ENCODE measurements around the gene LRRC10. TPM values are rescaled to one million over a fixed set of nuclear protein-coding genes. Genes with fewer than 3 reads are reported as not detected.

Gene LRRC10
- total and polyA plus RNA-seq, 10 of the 15 experiments (the other 5 are each of a cell fraction or from before 2014, with no cell fraction given) = not detected

DNA sequence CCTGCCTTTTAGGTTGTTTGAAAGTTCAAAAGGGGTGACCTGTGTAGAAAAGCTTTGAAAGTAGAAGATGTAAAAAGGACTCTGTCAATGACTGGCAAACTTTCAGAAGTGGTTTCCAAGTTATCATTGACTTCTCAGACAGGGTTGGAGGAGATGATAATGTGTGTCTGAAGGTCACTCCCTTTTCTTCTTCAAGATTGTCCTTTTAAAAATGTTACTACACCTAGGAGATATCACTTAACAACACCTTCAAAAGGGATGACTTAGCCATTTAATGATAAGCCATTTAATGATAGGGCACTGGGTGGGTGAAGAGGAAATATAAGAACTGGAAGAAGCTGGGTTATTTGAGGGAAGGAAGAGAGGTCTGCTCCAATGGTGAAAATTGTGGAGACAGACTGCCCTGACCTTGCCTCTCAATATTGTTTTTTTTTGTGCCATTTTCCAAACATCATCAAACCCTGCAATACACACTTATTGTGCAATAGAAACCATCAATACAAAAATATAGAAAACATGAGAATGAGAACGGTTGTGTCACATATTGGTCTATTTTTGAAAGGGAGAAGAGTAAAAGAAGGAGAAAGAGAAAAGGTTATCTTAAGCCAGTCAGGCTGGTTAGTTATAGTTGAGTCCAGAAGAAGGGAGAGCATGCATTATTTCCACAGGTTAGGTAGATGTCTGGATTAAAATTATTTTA lies 49.6 kb upstream of the LRRC10 start:
- no peak overlapping the region for H3K4me3 ChIP-seq
- no peak overlapping the region for H3K4me2 ChIP-seq (ENCODE audit: control insufficient read depth, insufficient read depth)
- no peak overlapping the region for H3K9ac ChIP-seq (ENCODE audit: control insufficient read depth, insufficient read depth, low read length)
- H4K20me1 ChIP-seq (ENCODE audit: control insufficient read depth, insufficient read depth) = no peaks in the 10 kb centered on the region
- WGBS (ENCODE audit: insufficient coverage, insufficient replicate concordance, low lambda C conversion rate, missing lambda C conversion rate) = 0% methylated on average over 1 of the region's 1 CpG
- no peak overlapping the region for H3K27ac ChIP-seq (ENCODE audit: control insufficient read depth, insufficient read depth)
- no peaks in the 10 kb centered on the region for H3K4me1 ChIP-seq (ENCODE audit: control insufficient read depth, insufficient read depth, low read length)
- DNase-seq (ENCODE audit: low read depth, low spot score) (no peak), ATAC-seq (no peak), FAIRE-seq (no peak)
- ChIA-PET POLR2A (no interaction called here), RAD21 (ENCODE audit: unreplicated experiment) (no interaction called here), CTCF (no interaction called here), SMC1A (ENCODE audit: uncharacterized antibody, unreplicated experiment) (interaction anchor here (0.5 kb wide), 1 partner anchor 9 kb away, joined by 3 read pairs; no protein-coding TSS in a partner anchor)
- no peaks in the 10 kb centered on the region for H3K36me3 ChIP-seq (ENCODE audit: control insufficient read depth in 2 of 2, insufficient read depth in 2 of 2, low read length in 1 of 2)
- in situ Hi-C loops (cut with MboI) (no loop called here), intact Hi-C loops (cut with micrococcal nuclease; ENCODE audit: unreplicated experiment) (no loop called here)
- no peak overlapping the region for H2AFZ ChIP-seq (ENCODE audit: control insufficient read depth, low read depth, low read length)
- H3K27me3 ChIP-seq (replicated peaks in 1 of 2; ENCODE audit: control insufficient read depth in 2 of 2, insufficient read depth in 2 of 2, low read length in 1 of 2) = peaks cover 0 to 3% of the 10 kb centered on the region in 2 experiments; a peak in 2 of 4 replicates
- no TSS peak for BruUV-seq (replicated peaks)
- no peaks in the 10 kb centered on the region for H3K79me2 ChIP-seq (ENCODE audit: control insufficient read depth, insufficient read depth, low read length)
- H3K9me3 ChIP-seq (replicated peaks; ENCODE audit: control insufficient read depth, insufficient read depth, low read length) = no peaks in the 10 kb centered on the region
- no peak for TF ChIP-seq NR2F1 (conservative IDR thresholded peaks at IDR 0.05)
- TF ChIP-seq ZSCAN29 (IDR thresholded peaks at IDR 0.05) = no peak
- TF ChIP-seq POLR2AphosphoS5 (IDR thresholded peaks at IDR 0.05; ENCODE audit: low read length) = no peak
- TF ChIP-seq SKIL (IDR thresholded peaks at IDR 0.05; ENCODE audit: low read depth, poor library complexity, severe bottlenecking) = no peak
- TF ChIP-seq PML (IDR thresholded peaks at IDR 0.05; ENCODE audit: low read length) = no peak
- TF ChIP-seq ZNF217 (IDR thresholded peaks at IDR 0.05) = no peak
- TF ChIP-seq JUNB (IDR thresholded peaks at IDR 0.05) = no peak
- no peak for TF ChIP-seq PAX8 (IDR thresholded peaks at IDR 0.05)
- TF ChIP-seq SUPT20H (IDR thresholded peaks at IDR 0.05; ENCODE audit: borderline replicate concordance, control insufficient read depth, low read depth, low read length) = no peak
- TF ChIP-seq CHD2 (IDR thresholded peaks at IDR 0.05; ENCODE audit: borderline replicate concordance, low read depth, low read length) = no peak
- TF ChIP-seq NFXL1 (IDR thresholded peaks at IDR 0.05; ENCODE audit: borderline replicate concordance) = no peak
- no peak for TF ChIP-seq CBFB (IDR thresholded peaks at IDR 0.05; ENCODE audit: low read depth)
- TF ChIP-seq HCFC1 (IDR thresholded peaks at IDR 0.05; ENCODE audit: low read length) = no peak
- no peak for TF ChIP-seq CHD1 (IDR thresholded peaks at IDR 0.05; ENCODE audit: low read depth, low read length)
- no peak for TF ChIP-seq MYC (IDR thresholded peaks at IDR 0.05; ENCODE audit: insufficient read depth, insufficient read length, insufficient replicate concordance, low read length, severe bottlenecking)
- TF ChIP-seq CBX3 (IDR thresholded peaks at IDR 0.05; ENCODE audit: borderline replicate concordance, low read depth) = no peak
- TF ChIP-seq CEBPZ (IDR thresholded peaks at IDR 0.05; ENCODE audit: low read depth, low read length) = no peak
- no peak for TF ChIP-seq E2F8 (IDR thresholded peaks at IDR 0.05; ENCODE audit: low read depth, partially characterized antibody)

Data from GM12878 (cell line).